GM12865 (cell line): ENCODE data around the gene METTL26.

Experiments
- DNase-seq: peaks from one replicate; pipeline ENCODE4 v3.0.0; 2010; ENCODE audit warnings: low read depth
- H3K4me3 ChIP-seq: 2 replicates; pipeline ENCODE4 v1.5.1; 2011; ENCODE audit warnings: mild to moderate bottlenecking, low read depth, low read length, control low read depth
- TF ChIP-seq, protein P1 (sequence below): IDR thresholded peaks from 2 replicates; pipeline ENCODE4 v1.5.1; 2011; ENCODE audit warnings: low read length, control low read depth, low read depth, inconsistent platforms; ENCODE audit not compliant: insufficient read depth; ENCODE audit errors: missing control alignments

Gene METTL26

DNA sequence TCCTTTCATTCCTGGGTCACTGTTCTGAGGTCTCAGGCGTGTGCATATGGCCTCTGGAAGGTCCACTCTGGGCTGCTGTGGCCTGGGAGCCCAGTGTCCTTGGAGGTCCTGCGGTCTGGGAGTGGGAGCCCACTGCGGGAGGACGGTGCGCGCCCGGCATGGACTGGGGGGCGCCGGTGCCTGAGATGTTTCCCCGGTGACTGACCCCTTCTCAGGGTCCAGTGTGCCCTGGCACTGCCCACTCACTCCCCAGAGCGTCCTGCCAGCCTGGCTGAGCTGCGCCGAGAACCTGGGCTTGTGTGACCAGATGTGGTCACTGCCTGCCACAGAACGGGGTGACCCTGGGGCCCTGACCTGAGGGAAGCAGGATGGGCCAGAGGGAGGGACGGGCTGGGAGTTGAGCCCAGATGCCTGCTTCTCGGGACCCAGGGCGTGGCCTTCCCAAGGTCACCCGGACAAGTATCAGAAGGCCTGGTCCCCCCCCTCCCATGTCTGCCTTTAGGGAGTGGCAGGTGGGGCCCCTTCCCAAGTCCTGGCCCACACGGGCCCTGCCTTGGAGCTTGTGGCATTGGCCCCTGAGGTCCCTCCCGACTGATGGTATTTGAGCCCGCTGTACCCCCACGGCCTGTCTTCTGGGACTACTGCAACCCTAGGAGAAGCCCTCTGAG is 38.2 kb upstream of the METTL26 start:
- no peak for DNase-seq
- TF ChIP-seq, protein P1, sequence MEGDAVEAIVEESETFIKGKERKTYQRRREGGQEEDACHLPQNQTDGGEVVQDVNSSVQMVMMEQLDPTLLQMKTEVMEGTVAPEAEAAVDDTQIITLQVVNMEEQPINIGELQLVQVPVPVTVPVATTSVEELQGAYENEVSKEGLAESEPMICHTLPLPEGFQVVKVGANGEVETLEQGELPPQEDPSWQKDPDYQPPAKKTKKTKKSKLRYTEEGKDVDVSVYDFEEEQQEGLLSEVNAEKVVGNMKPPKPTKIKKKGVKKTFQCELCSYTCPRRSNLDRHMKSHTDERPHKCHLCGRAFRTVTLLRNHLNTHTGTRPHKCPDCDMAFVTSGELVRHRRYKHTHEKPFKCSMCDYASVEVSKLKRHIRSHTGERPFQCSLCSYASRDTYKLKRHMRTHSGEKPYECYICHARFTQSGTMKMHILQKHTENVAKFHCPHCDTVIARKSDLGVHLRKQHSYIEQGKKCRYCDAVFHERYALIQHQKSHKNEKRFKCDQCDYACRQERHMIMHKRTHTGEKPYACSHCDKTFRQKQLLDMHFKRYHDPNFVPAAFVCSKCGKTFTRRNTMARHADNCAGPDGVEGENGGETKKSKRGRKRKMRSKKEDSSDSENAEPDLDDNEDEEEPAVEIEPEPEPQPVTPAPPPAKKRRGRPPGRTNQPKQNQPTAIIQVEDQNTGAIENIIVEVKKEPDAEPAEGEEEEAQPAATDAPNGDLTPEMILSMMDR, result no peak
- no peak overlapping the region for H3K4me3 ChIP-seq

DNA sequence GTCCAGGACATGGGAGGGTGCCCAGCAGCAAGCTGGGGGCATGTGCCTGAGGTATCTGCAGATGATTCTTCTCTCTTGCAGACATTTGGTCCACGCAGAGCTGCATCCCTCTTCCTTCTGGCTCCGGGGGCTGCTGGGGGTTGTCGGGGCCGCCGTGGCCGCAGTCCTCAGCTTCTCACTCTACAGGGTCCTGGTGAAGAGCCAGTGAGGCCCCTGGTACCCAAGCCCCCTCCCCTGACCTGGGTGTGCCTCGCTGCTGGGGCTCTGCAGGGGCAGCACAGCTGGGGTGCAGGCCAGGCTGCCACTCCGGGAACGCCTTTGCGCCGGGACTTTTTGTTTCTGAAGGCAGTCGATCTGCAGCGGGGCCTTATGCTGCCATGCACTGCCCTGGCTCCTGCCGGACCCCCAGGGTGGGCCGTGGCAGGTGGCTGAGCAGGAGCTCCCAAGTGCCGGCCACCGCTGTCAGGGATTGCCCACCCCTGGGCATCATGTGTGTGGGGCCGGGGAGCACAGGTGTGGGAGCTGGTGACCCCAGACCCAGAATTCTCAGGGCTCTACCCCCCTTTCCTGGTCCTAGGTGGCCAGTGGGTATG is 37.4 kb upstream of the METTL26 start:
- H3K4me3 ChIP-seq, result no peak overlapping the region
- TF ChIP-seq, protein P1, result no peak
- no peak for DNase-seq

DNA sequence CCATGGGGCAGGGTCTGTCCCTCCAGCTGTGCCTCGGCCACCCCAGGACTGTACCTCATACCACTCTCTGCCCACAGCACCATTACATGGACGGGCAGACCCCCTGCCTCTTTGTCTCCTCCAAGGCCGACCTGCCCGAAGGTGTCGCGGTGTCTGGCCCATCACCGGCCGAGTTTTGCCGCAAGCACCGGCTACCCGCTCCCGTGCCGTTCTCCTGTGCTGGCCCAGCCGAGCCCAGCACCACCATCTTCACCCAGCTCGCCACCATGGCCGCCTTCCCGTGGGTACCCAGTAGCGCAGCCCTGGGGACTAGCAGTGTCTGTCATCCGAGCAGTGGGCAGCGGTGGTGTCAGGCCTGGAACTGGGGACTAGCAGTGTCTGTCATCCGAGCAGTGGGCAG is 36.7 kb upstream of the METTL26 start:
- TF ChIP-seq, protein P1, result no peak
- no peak overlapping the region for H3K4me3 ChIP-seq

DNA sequence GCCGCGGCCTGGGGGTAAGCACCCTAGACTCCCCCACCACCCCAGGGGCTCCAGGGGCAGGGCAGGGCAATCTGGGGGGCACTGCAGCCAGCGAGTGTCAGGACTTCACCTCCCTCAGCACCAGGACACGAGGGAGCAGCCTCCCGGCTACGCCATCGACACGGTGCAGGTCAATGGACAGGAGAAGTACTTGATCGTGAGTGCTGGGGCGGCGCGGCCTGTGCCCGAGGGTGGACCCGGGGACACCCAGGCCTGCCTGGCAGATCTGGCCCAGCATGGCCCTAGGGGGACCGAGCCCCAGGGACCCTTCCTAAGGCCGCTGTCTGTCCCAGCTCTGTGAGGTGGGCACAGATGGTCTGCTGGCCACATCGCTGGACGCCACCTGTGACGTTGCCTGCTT is 36.3 kb upstream of the METTL26 start:
- DNase-seq, result no peak
- TF ChIP-seq, protein P1, result no peak
- H3K4me3 ChIP-seq, result no peak overlapping the region

More for the DNA sequence above, 36.7 kb upstream of the METTL26 start:
- no peak for DNase-seq

DNA sequence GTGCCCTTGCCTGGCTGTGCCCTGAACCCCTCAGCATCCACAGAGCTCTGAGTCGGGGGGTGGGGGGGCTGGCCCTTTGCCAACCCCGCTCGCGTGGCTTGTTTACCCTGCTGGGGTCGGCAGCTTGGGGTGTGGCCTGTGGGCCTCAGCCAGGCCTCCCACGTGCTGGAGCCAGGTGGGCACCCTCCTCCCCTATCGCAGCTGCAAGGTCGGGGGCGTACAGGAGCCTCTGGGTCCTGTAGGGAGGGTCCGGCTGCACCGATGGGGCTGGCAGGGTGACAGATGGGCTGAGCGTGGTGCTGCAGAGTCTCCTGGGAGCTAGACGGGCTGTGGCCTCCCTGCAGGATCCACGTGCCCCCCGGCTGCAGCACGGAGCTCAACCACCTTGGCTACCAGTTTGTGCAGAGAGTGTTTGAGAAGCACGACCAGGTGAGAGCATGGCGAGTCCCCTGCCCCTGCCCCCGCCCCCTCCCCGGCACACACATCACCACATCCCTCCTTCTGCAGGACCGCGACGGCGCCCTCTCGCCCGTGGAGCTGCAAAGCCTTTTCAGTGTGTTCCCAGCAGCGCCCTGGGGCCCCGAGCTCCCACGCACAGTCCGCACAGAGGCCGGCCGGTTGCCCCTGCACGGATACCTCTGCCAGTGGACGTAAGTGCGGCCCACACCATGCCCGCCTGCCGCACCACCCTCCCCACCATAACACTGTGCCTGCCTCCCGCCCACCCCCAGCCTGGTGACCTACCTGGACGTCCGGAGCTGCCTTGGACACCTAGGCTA is 35.4 kb upstream of the METTL26 start:
- no peak for DNase-seq
- no peak overlapping the region for H3K4me3 ChIP-seq
- TF ChIP-seq, protein P1, result no peak

DNA sequence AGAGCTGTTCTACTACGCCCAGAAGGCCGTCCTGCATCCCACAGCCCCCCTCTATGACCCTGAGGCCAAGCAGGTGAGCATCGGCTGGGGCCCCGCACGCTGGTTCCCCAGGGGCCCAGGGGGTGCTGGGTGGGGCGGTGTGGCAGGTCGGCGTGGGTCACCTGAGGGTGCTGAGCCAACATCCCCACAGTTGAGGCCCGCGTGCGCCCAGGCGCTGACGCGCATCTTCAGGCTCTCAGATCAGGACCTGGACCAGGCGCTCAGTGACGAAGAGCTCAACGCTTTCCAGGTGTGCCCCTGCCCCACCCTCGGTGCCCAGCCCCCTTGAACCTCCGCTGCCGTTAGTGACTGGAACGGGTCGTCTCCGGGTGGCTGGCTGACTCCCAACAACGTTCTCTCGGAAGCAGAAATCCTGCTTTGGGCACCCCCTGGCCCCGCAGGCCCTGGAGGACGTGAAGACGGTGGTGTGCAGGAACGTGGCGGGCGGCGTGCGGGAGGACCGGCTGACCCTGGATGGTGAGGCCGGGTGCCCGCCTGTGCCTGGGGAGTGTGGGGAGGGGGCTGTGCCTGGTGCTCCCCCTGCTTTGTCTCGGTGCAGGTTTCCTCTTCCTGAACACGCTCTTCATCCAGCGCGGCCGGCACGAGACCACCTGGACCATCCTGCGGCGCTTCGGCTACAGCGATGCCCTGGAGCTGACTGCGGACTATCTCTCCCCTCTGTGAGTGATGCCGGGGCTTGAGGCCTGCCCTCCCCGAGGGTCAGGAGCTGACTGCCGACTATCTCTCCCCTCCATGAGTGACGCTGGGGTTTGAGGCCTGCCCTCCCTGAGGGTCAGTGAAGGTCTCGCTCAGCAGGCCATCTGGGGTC is 34.6 kb upstream of the METTL26 start:
- no peak overlapping the region for H3K4me3 ChIP-seq
- TF ChIP-seq, protein P1, result no peak

More for the DNA sequence above, 34.6 kb upstream of the METTL26 start:
- DNase-seq, result no peak
